Mammary epithelial cell (primary cell): Measurements from ENCODE around the gene TPST1.

ENCODE experiments used
- CTCF ChIP-seq, 2 donors: IDR thresholded peaks in 1 of 2; conservative IDR thresholded peaks in 1 of 2; 2 replicates each; pipeline ENCODE4 v1.5.1; 2011 to 2012; ENCODE audit warnings: inconsistent platforms in 2 of 2, low read length in 2 of 2, mild to moderate bottlenecking in 2 of 2, control low read depth in 1 of 2, low read depth in 1 of 2; ENCODE audit not compliant: insufficient read depth in 1 of 2; ENCODE audit errors: extremely low read depth in 1 of 2
- EZH2 ChIP-seq: IDR thresholded peaks from 2 replicates; pipeline ENCODE4 v1.6.1; 2012; ENCODE audit warnings: low read length, inconsistent platforms, borderline replicate concordance

GRCh38 chr7:66213637-66214036 lies 8.5 kb downstream of the TPST1 start:
- TF ChIP-seq CTCF (conservative IDR thresholded peaks at IDR 0.05 in 1 of 2, IDR thresholded peaks at IDR 0.05 in 1 of 2; ENCODE audit: extremely low read depth in 1 of 2, insufficient read depth in 1 of 2, low read depth in 1 of 2, low read length in 2 of 2) (no peak), EZH2 (no peak)
